Measurements from ENCODE around the gene MYO1A.

The MYO1A gene

DNA sequence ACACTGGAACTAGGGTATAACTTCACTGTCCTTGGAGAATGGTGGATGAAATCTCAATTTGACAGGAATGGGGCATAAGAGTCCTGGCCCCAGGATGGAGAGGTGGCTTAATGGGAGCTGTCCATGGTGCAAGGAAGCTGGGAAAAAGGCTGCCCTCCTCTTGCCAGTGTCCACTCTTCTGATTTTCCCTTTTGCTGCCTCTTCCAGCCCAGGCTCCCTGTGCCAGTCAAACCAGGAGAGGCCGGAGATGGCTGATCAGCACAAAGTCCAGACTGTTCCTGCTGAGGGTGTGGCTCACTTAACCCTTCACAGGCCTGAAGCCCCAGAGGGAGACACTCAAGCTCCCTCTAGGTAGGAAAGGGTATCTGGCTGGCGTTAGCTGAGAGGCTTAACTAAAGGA lies at the start of gene MYO1A:
MYO1A (minus strand) TSS at position 240 of the 400 bp plus-strand sequence. CDS start 1,806 bp downstream, outside the sequence.
- DNase-seq (ENCODE audit: low read depth in 2 of 2, low spot score in 1 of 2) = no peak

DNA sequence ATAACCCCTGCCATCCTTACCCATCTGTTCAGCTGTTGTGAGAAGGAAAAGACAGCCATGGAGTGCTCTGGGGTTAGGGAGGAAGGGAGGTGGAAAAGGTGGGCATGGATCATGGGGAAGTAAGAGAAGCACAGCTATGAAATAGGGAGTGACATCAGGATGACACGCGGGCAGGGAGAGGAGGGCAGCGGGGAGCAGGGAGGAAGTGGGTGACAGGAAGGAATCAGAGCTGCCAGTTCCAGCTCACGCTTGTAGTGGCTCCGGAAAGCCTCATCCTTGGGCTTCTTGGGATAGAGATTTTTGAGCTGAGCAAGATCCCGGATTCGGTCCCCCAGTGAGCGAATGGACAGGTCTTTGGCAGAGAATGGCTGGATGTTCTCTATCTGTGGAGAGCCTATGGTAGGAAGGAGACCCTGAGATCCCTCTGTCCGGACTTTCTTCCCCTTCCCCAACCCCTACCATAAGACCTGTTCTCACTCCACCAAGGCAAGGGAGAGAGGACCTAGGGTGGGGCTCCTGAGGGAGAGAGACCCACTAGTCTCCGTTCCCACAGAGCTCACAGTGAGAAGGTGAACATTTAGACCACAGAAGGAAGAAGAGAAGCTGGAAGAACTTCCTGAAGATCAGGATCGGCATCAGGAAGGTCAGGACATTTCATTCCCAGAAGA lies 49.3 kb upstream of the MYO1A start:
- no peak for DNase-seq (ENCODE audit: low read depth in 2 of 2, low spot score in 1 of 2)

DNA sequence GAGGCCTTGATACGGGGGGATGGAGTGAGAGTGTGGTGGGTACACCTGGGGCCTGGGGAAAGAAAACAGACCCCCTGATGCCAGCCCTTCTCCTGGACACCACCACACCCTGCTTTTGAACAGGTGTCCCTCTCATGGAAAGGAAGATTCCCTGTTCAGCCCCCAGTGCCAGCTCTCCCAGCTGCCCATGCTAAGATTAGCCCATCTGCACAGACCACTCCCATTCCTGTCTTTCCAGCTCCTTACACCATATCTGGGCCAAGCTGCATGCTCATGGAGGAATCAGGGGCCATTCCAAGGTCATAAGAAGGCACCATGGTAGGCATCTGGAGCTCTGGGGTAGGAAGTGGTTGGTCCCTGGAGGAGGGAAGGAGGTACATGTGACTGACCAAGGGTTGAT lies 48.6 kb upstream of the MYO1A start:
- no peak for DNase-seq (ENCODE audit: low read depth in 2 of 2, low spot score in 1 of 2)

DNA sequence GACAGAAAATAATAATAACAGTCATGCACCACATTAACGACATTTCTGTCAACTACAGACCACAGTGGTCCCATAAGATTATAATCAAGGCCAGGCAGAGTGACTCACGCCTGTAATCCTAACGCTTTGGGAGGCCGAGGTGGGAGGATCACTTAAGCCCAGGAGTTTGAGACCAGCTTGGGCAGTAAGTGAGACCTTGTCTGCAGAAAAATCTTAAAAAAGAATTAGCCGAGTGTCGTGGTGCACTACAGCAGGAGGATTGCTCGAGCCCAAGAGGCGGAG lies 47.6 kb upstream of the MYO1A start:
- no peak for DNase-seq (ENCODE audit: low read depth in 2 of 2, low spot score in 1 of 2)

DNA sequence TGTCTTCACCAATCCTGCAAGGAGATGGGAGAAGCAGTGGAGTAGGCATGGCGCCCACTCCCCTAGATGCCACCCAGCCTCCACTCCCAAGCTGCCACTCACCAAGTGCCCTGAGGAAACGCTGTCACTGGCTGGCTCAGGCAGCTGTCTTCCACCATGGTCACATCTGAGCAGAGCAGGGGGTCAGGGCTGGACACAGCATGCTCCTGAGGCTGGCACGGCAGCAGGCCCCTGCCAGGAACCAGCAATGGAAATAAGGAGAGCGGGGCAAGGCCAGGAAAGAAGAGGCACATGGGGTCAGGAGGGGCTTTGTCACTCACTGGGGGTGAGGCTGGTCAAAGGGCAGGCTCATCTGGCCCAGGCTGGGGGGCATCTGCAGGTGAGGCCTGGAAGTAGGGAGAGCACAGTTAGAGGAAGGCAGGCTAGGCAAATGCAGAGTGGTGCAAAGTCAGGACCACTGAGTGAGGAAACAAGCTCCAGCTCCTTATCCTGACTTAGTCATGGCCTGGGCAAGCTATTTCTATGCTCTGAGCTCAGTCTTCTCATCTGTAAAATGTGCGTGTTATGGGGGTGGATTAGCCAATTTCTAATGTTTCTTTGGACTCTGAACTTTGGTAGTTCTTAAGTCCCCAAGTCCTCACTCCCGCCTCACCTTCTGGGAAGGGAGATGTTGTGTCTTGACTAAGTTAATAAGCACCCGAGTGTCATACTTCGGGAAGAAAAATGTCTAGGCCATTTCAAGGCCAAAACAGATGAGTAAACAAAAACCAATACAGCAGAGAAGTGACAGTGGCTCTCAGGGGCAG lies 47.0 kb upstream of the MYO1A start:
- DNase-seq (ENCODE audit: low read depth in 2 of 2, low spot score in 1 of 2) = no peak

DNA sequence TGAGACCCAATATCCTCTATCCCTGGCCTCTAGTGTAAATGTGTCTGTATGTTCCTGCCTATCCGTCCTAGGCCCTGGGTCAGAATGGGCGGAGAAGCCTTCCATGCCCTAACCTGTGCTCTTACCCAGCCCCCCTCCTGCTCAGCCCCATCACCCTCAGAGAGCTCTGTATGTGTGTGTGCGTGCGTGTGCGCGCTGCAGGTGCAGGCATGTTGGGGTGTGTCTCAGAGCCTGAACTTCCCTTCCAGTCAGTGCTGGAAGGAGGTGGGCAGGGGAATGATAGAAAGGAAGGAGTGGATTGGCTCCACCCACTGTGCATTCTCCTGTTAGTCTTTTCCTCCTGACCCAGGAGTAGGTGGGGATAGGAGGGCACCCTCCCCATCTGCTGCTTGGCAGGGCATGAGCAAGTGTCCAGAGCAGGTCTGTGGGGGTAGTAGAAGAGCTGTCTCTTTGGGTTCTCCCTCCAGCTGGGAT lies 46.2 kb upstream of the MYO1A start:
- no peak for DNase-seq (ENCODE audit: low read depth in 2 of 2, low spot score in 1 of 2)

DNA sequence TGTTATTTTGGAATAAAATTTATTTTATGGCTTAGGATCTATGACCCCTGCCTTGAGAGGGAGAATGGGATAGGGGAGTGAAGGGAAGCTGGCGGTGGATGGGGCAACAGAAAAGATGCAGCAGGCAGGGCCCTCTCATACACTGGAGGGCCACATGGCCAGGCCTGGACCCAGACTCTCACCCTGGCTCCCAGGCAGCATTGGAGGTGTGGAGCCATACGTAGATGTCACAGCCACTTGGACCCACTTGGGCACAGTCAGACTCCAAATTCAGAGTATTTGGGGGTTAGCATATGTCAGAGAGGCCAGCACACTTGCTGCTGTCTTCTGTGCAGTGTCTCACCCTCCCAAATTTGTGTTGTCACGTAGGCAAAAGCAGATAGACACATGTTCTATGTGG lies 45.5 kb upstream of the MYO1A start:
- DNase-seq (ENCODE audit: low read depth in 2 of 2, low spot score in 1 of 2) = no peak

DNA sequence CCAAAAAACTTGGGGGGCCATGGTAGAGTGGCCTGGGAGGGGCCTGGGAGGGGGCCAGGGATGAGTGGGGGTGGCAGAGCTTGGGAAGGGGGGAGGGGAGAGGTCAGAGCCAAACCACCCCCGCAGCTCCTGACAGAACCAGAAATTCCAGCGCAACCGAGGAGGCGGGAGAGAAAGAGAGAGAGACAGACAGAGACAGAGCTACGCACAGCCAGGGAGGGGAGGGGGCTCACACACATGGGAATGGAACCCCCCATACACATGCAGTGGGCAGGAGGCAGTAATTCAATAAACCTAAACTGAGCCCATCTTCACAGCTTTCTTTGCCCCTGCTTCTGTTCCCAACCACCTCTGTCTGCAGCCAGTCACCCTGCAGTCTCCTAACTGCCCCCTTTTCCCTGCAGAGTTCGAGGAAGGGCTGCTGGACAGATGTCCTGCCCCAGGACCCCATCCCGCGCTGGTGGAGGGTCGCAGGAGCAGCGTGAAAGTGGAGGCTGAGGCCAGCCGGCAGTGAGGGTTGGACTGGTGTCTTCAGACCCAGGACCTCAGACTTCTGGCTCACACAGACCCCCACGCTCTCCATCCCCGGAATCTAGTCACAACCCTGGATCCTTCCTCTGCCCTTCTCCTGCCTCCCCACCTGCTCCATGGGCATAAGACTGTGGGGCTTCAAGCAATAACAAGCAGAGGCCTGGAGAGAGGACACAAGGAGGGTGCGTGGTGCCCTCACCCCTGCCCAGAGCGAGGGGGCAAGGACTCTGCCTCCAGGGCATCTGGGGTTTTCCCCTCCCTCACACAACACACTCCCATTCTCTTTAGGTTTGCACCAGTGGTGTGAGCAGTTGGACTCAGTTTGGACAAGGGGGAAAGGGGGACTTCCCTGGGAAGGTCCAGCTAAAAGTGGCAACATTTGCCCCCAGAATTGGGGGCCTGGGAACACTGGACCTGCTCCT lies 44.6 kb upstream of the MYO1A start:
- DNase-seq (ENCODE audit: low read depth in 2 of 2, low spot score in 1 of 2) = no peak

DNA sequence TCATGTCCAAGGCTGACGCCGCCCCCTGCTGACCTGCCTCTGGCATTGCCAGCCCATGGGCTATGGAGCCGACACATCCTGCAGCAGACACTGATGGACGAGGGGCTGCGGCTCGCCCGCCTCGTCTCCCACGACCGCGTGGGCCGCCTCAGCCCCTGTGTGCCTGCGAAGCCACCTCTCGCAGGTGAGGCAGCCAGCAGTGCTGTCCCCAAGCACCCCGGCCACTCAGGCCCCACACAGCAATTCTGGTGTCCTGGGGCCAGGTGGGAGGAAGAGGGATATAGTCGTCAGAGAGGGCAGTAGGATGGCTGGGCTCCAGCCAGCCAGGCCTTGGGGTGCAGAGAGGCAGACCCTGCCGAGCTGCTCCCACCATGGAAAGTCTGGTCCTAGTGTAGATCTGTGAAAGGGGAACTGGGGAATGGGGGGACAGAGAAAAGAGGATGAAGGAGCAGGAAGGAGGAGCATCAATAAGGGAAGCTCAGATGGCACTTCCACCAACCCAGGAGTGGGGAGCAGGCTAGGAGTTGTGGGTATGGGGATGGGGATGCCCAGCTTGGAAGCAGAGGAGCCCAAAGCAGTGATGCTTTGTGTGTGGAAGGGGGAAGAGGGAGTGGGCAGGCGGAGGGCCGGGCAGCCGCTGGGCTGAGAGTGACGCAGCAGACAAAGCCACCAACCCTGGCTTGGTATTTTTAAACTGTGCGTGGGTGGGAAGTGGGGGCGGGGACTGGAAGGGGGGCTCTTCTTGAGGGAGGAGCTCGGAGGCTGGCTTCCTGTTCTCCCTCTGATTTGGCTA lies 43.7 kb upstream of the MYO1A start:
- DNase-seq (ENCODE audit: low read depth in 2 of 2, low spot score in 1 of 2) = peak; percentile 69 to 77

DNA sequence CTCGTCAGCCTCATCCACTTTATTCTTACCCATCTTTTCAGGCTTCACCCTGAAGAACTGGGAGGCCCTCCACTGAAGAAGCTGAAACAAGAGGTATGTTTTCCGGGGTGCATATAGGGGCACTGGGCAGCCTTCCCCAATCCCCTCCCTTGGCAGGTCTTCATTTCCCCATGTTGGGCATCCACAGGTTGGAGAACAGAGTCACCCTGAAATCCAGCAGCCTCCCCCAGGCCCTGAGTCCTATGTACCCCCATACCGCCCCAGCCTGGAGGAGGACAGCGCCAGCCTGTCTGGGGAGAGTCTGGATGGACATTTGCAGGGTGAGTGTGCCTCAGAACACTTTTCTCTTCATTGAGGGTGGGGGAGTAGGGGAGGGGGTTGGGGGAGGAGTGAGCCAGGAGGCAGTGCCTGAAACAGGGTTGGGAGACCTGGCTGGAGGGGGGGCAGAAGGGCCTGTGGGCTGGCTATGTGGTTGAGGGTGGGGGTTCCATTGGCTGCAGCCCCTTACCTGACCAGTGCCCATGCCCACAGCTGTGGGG lies 43.0 kb upstream of the MYO1A start:
- no peak for DNase-seq (ENCODE audit: low read depth in 2 of 2, low spot score in 1 of 2)

DNA sequence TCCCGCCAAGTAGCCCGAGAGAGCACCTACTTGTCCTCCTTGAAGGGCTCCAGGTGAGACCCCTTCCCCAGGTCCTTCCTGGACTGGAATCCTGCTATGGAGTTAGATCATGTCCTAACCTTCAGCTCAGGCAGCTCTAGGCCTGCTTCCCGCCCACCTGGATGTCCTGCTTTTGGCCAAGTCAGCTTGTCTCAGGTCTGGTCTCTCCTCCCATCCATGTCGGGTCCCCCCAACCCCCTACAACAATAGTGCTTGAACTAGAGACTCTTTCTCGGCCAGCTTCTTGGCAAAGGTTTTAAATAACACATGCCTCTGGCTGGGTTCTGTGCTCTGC lies 42.6 kb upstream of the MYO1A start:
- no peak for DNase-seq (ENCODE audit: low read depth in 2 of 2, low spot score in 1 of 2)

DNA sequence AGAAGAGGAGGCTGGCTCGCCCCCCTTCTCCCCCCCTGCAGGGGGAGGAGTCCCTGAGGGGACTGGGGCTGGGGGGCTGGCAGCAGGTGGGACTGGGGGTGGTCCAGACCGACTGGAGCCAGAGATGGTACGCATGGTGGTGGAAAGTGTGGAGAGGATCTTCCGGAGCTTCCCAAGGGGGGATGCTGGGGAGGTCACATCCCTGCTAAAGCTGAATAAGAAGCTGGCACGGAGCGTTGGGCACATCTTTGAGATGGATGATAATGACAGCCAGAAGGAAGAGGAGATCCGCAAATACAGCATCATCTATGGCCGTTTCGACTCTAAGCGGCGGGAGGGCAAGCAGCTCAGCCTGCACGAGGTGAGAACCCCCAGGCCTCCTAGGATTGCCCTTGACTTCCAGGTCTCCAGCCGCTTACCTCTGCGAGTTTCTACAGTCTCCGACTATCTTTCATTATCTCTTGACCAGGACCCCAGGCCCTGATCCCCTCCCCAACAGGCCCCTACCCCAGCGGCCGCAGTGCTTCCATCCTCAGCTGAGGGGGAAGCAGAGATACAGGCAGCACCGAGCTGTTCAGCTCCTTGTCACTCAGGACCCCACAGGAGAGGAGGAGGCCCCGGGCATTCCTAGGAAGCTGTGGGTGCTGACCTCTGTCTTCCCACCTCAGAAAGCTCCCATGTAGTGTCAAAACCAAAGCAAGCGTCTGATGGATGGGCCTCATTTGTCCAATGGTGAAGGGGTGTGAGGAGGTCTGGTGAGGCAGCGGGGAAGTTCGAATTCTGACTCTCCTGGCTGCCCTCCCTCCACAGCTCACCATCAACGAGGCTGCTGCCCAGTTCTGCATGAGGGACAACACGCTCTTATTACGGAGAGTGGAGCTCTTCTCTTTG lies 42.0 kb upstream of the MYO1A start:
- DNase-seq (ENCODE audit: low read depth in 2 of 2, low spot score in 1 of 2) = no peak

DNA sequence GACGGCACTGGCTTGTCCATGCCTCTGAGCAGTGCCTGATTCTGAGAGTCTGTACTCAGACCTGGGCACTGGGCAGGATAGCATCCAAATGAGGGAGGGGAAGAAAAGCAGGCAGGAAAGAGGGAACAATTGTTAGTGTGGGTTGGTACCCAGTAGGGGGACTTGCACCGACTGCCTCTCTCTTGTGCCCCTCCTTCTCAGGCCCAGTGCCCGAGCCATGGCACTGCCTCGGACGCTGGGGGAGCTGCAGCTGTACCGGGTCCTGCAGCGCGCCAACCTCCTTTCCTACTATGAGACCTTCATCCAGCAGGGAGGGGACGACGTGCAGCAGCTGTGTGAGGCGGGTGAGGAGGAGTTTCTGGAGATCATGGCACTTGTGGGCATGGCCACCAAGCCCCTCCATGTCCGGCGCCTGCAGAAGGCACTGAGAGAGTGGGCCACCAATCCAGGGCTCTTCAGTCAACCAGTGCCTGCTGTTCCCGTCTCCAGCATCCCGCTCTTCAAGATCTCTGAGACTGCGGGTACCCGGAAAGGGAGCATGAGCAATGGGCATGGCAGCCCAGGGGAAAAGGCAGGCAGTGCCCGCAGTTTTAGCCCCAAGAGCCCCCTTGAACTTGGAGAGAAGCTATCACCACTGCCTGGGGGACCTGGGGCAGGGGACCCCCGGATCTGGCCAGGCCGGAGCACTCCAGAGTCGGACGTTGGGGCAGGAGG lies 41.2 kb upstream of the MYO1A start:
- DNase-seq (ENCODE audit: low read depth in 2 of 2, low spot score in 1 of 2) = no peak

DNA sequence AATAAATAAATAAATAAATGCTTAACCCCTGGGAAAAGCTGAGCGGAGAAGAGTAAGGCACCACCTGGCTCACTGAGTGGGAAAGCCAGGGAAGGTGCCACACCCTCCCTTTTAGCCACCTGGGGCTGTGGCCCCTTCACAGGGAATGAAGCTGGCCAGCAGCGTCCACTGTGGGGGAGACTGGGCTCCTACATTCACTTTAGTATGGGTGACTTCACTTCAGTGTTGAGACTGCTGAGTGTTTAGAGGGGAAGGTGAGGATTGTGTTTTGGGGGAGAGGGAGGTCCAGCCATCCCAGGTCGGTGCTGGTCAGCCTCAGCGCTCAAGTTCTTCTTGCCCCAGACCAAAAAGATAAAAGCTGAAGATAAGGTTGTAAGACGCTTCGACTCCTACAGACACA lies 40.6 kb upstream of the MYO1A start:
- DNase-seq (ENCODE audit: low read depth in 2 of 2, low spot score in 1 of 2) = no peak

DNA sequence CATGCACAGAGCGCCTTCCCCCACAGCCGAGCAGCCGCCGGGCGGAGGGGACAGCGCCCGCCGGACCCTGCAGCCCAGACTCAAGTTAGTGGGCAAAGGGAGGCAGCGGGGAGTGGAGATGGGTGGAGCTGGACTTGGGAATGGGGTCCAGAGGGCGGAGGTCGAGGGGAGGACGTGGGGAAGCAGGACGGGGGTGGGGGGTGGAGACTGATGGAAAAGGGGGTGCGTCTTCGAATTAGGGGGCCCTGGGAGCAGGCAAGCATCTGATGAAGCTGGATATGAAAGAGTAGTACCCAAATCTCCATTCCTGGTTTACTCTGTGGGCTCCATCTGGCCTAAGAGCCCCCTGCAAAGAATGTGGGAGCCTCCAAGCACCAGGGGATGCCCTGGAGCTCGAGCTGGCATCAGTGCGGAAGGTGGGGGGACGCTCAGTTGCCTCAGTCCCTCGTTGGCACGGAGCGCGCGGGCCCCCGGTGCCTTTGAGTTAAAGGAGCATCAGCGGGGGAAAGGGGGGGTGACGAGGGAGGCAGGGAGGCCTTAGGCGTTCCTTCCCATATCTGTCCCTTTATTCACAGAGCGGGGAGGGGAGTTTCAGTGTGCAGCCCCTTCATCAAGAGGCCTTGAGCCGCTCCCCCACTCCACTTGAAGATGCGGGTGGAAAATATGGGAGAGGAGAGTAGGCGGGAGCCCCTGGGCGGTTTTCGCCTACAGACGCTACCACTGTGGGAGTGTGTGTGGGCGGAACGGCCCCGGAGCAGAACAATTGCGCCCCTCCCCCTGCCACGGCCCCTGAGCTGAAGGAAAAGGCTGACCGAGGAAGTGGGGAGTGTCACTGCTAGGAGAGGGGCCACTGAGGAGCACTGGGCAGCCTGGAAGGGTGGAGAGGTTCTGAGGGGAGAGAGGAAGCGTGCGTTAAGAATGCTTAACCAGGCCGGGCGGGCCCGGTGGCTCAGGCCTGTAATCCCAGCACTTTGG lies 39.6 kb upstream of the MYO1A start:
- DNase-seq (ENCODE audit: low read depth in 2 of 2, low spot score in 1 of 2) = no peak

DNA sequence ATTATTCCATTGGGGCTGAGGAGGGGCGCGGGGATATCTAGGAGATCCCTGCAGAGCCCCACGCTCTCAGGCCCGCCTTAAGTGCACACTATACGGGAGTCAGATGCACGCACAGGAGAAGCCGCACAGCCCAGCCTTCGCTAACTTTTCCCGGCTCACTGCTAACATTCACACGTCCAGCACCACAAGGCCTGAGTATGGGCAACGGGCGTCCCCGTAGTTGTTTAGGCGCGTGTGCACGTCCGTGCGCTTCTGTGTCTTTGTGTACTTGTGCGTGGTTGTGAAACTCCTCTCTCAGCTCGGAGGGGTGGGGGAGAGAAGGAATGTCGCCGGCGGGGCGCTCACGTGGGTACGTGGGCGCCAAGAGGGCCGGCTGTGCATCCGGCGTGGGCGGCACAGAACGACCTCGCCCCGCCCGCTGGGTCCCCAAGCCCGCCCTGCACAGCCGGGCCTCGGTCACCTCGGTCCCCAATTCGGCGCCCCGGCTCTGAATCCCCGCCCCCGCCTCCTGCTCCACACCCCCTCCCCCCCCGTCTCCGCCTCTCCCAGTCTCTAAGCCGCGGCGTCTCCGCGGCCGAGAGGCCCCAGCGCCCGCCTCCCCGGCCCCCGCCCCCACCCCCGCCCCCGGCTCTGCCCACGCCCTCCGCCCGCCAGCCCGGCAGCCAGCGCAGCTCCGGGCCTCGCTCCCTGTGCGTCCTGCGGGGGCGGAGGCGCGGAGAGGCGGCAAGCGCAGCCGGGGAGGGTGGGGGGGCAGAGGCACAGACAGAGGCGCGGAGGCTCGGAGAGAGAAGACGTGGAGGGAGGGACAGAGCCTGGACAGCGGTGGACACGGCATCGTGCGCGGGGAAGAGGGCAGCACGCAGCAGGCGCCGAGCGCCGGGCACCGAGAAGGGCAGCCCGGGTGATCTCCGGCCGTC lies 38.7 kb upstream of the MYO1A start, which contains the start of gene NAB2:
NAB2 (plus strand) TSS at position 761 of the 917 bp plus-strand sequence. CDS start 158 bp downstream, outside the sequence.
- peak; percentile 61 to 88 for DNase-seq (ENCODE audit: low read depth in 2 of 2, low spot score in 1 of 2)

Measured in stimulated activated CD8-positive, alpha-beta memory T cell treated with anti-CD3 and anti-CD28 coated beads, Interleukin-4, amount 100 ng/mL, for 4 hours (primary cell).